DOHH2 (cell line): Measurements from ENCODE around the gene HNRNPAB.

Source experiments
- EZH2phosphoT487 ChIP-seq: fragments of 200-600 bp; sonication (generic); IDR thresholded peaks from 2 replicates; pipeline ENCODE4 v1.6.1; 2017; ENCODE audit warnings: borderline replicate concordance, mild to moderate bottlenecking, antibody characterized with exemption, low read length, moderate library complexity, mixed read lengths
- TF ChIP-seq, protein P1 (sequence below): fragments of 200-600 bp; sonication (generic); IDR thresholded peaks from one replicate; pipeline ENCODE4 v1.5.1; 2014; ENCODE audit warnings: antibody characterized with exemption, mild to moderate bottlenecking, low read depth, low read length; ENCODE audit not compliant: poor library complexity, severe bottlenecking

DNA sequence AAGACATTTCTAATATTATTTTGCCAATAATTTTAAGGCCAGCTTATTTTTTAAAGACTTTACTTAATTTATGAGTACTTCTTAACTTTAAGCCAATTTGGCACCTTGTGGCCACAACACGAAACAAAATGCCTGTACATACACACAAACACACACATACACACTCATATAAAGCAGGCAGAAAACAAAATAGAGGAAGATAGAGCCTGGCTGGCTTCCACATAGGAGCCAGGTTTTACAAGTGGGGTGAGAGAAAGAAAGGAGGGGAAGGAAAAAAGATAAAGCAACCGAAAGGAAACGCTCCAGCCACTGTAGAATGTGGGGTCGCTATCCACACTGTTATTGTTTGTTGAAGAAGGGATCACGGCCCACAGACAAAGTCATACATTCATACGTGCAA is 27.5 kb upstream of the HNRNPAB start:
- TF ChIP-seq, protein P1, sequence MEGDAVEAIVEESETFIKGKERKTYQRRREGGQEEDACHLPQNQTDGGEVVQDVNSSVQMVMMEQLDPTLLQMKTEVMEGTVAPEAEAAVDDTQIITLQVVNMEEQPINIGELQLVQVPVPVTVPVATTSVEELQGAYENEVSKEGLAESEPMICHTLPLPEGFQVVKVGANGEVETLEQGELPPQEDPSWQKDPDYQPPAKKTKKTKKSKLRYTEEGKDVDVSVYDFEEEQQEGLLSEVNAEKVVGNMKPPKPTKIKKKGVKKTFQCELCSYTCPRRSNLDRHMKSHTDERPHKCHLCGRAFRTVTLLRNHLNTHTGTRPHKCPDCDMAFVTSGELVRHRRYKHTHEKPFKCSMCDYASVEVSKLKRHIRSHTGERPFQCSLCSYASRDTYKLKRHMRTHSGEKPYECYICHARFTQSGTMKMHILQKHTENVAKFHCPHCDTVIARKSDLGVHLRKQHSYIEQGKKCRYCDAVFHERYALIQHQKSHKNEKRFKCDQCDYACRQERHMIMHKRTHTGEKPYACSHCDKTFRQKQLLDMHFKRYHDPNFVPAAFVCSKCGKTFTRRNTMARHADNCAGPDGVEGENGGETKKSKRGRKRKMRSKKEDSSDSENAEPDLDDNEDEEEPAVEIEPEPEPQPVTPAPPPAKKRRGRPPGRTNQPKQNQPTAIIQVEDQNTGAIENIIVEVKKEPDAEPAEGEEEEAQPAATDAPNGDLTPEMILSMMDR, result no peak
- no peak for TF ChIP-seq EZH2phosphoT487
